Endothelial cell of umbilical vein (primary cell): ENCODE results near the gene HOXA3.

ENCODE experiments used
- CTCF ChIP-seq, 2 donors: IDR thresholded peaks; 1 replicate in 1 of 2; 2 replicates in 1 of 2; pipeline ENCODE4 v1.5.1; 2011; ENCODE audit warnings: low read length in 2 of 2, mild to moderate bottlenecking in 2 of 2, moderate library complexity in 2 of 2, control low read depth in 1 of 2, inconsistent platforms in 1 of 2, low read depth in 1 of 2; ENCODE audit not compliant: insufficient read depth in 1 of 2; ENCODE audit errors: extremely low read depth in 1 of 2
- EZH2 ChIP-seq: IDR thresholded peaks from 2 replicates; pipeline ENCODE4 v1.6.1; 2012; ENCODE audit warnings: borderline replicate concordance, low read depth, mild to moderate bottlenecking, moderate library complexity, low read length, inconsistent platforms; ENCODE audit not compliant: severe bottlenecking
- FOS ChIP-seq: IDR thresholded peaks from 2 replicates; pipeline ENCODE4 v1.6.1; 2011; ENCODE audit warnings: mild to moderate bottlenecking, low read length, moderate library complexity, borderline replicate concordance; ENCODE audit not compliant: insufficient read depth
- GATA2 ChIP-seq: IDR thresholded peaks from 2 replicates; pipeline ENCODE4 v1.7.0; 2011; ENCODE audit warnings: low read depth, mild to moderate bottlenecking, moderate library complexity, mixed read lengths, low read length; ENCODE audit not compliant: insufficient read length, insufficient read depth
- JUN ChIP-seq: IDR thresholded peaks from 2 replicates; pipeline ENCODE4 v1.6.1; 2011; ENCODE audit warnings: borderline replicate concordance, low read depth; ENCODE audit not compliant: insufficient read length, insufficient read depth
- MAX ChIP-seq: IDR thresholded peaks from 2 replicates; pipeline ENCODE4 v1.6.1; 2011; ENCODE audit not compliant: insufficient read depth, insufficient read length
- MYC ChIP-seq: IDR thresholded peaks from one replicate; pipeline ENCODE4 v1.6.1; 2011; ENCODE audit warnings: mild to moderate bottlenecking, low read depth, low read length
- POLR2A ChIP-seq: IDR thresholded peaks from 2 replicates; pipeline ENCODE4 v1.6.1; 2012; ENCODE audit warnings: low read depth, mild to moderate bottlenecking, control low read depth, low read length
- POLR2AphosphoS5 ChIP-seq: IDR thresholded peaks from 2 replicates; pipeline ENCODE4 v1.6.1; 2012; ENCODE audit warnings: low read depth, mild to moderate bottlenecking, control low read depth, low read length, moderate library complexity; ENCODE audit not compliant: insufficient read depth

GRCh38 chr7:27064159-27064558, 88.2 kb downstream of the HOXA3 start:
- TF ChIP-seq CTCF (IDR thresholded peaks at IDR 0.05; ENCODE audit: extremely low read depth in 1 of 2, insufficient read depth in 1 of 2, low read depth in 1 of 2, low read length in 2 of 2) (no peak), POLR2A (no peak), POLR2AphosphoS5 (no peak), MAX (no peak), JUN (no peak), EZH2 (no peak), FOS (no peak), MYC (no peak), GATA2 (no peak)
